Measurements from ENCODE around the gene TCF12. TPM values are rescaled to one million over a fixed set of nuclear protein-coding genes. Genes with fewer than 3 reads are reported as not detected.

Gene TCF12
- total and polyA plus RNA-seq, 2 donors (not counting 3 experiments of a cell fraction or from before 2014, with no cell fraction given): 72.1 to 133 TPM

GRCh38 chr15:56946150-56946549, 27.7 kb downstream of the TCF12 start:
- CTCF ChIA-PET: no interaction called here
- Histone ChIP-seq H4K20me1 (replicated peaks; ENCODE audit: control insufficient read depth, extremely low read depth, insufficient read depth, low read length) (peaks cover 16% of the 10 kb centered on the region), H2AFZ (ENCODE audit: low read depth, low read length) (no peak overlapping the region), H3K9me1 (replicated peaks; ENCODE audit: control insufficient read depth, extremely low read depth, insufficient read depth, low read length) (no peaks in the 10 kb centered on the region), H3K36me3 (ENCODE audit: control insufficient read depth in 2 of 2, extremely low read depth in 1 of 2, insufficient read depth in 2 of 2, low read length in 2 of 2) (peaks cover 0 to 2% of the 10 kb centered on the region in 2 experiments), H3K4me3 (replicated peaks in 1 of 3; ENCODE audit: insufficient read depth in 1 of 3, low read depth in 1 of 3, low read length in 3 of 3) (no peak overlapping the region), H3K4me2 (ENCODE audit: insufficient read depth, low read length) (no peak overlapping the region), H3K9me3 (replicated peaks; ENCODE audit: control insufficient read depth, insufficient read depth, low read length) (no peaks in the 10 kb centered on the region), H3K4me1 (ENCODE audit: control insufficient read depth, extremely low read depth, insufficient read depth, low read length) (no peaks in the 10 kb centered on the region), H3K27me3 (ENCODE audit: control insufficient read depth in 2 of 2, insufficient read depth in 2 of 2, low read length in 2 of 2) (no peaks in the 10 kb centered on the region), H3K79me2 (ENCODE audit: control insufficient read depth, insufficient read depth, low read length) (peaks cover 98% of the 10 kb centered on the region), H3K9ac (replicated peaks; ENCODE audit: extremely low read depth, insufficient read depth, low read length) (no peak overlapping the region), H3K27ac (ENCODE audit: insufficient read depth, low read depth, low read length) (no peak overlapping the region)
- DNase-seq (ENCODE audit: low read depth, low spot score) (no peak), FAIRE-seq (no peak)
- no TSS peak for BruUV-seq (replicated peaks)
- POLR2A ChIA-PET: no interaction called here
- dilution Hi-C loops (cut with MboI; ENCODE audit: extremely low pct_ligation_motif_present, low sequenced_read_pairs): no loop called here
- TF ChIP-seq JUN (IDR thresholded peaks at IDR 0.05; ENCODE audit: borderline replicate concordance, insufficient read depth, insufficient read length, low read depth) (no peak), GATA2 (IDR thresholded peaks at IDR 0.05; ENCODE audit: insufficient read depth, insufficient read length, low read depth, low read length) (no peak), FOS (IDR thresholded peaks at IDR 0.05; ENCODE audit: borderline replicate concordance, insufficient read depth, low read length) (no peak), POLR2A (IDR thresholded peaks at IDR 0.05; ENCODE audit: low read depth, low read length) (no peak), MYC (IDR thresholded peaks at IDR 0.05; ENCODE audit: low read depth, low read length) (no peak), POLR2AphosphoS5 (IDR thresholded peaks at IDR 0.05; ENCODE audit: insufficient read depth, low read depth, low read length) (no peak), EZH2 (IDR thresholded peaks at IDR 0.05; ENCODE audit: borderline replicate concordance, low read depth, low read length, severe bottlenecking) (no peak)
- TF ChIP-seq, protein P1, sequence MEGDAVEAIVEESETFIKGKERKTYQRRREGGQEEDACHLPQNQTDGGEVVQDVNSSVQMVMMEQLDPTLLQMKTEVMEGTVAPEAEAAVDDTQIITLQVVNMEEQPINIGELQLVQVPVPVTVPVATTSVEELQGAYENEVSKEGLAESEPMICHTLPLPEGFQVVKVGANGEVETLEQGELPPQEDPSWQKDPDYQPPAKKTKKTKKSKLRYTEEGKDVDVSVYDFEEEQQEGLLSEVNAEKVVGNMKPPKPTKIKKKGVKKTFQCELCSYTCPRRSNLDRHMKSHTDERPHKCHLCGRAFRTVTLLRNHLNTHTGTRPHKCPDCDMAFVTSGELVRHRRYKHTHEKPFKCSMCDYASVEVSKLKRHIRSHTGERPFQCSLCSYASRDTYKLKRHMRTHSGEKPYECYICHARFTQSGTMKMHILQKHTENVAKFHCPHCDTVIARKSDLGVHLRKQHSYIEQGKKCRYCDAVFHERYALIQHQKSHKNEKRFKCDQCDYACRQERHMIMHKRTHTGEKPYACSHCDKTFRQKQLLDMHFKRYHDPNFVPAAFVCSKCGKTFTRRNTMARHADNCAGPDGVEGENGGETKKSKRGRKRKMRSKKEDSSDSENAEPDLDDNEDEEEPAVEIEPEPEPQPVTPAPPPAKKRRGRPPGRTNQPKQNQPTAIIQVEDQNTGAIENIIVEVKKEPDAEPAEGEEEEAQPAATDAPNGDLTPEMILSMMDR (IDR thresholded peaks at IDR 0.05; ENCODE audit: extremely low read depth in 1 of 2, insufficient read depth in 1 of 2, low read depth in 1 of 2, low read length in 2 of 2): no peak
- TF ChIP-seq, protein P2, sequence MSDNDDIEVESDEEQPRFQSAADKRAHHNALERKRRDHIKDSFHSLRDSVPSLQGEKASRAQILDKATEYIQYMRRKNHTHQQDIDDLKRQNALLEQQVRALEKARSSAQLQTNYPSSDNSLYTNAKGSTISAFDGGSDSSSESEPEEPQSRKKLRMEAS (IDR thresholded peaks at IDR 0.05; ENCODE audit: insufficient read depth, insufficient read length): no peak
- intact Hi-C loops (cut with micrococcal nuclease): no loop called here
